Pancreas (tissue), 10 donors: ENCODE data around the gene TTC39B. TPM values are rescaled to one million over a fixed set of nuclear protein-coding genes. Genes with fewer than 3 reads are reported as not detected.

Experiments
- ATAC-seq, 4 donors: fragments of 200-7000 bp; cut with Tn5 transposase; one replicate each; pipeline versions ENCODE4 v1.8.0 to v1.9.1; 2020; ENCODE audit warnings: mild to moderate bottlenecking in 4 of 4, moderate library complexity in 4 of 4
- DNase-seq, 6 donors: peaks; one replicate each; pipeline ENCODE4 v3.0.0-alpha.2; 2020
- FAIRE-seq: peaks from 2 replicates; lab custom pipeline; 2012; peaks lifted over from hg19 to GRCh38; lab: Jason Lieb, UNC
- H3K27ac ChIP-seq, 4 donors: fragments of 200-600 bp; sonication (generic); 1 replicate in 3 of 4; 2 replicates in 1 of 4; pipeline versions ENCODE4 v1.5.0 to v1.8.0; 2020
- H3K27me3 ChIP-seq, 4 donors: fragments of 200-600 bp; one replicate each; pipeline ENCODE4 v1.8.0; 2021
- H3K36me3 ChIP-seq, 3 donors: fragments of 200-600 bp; sonication (generic) in 1 of 3; one replicate each; pipeline versions ENCODE4 v1.5.0 to v1.8.0; 2020 to 2021
- H3K4me1 ChIP-seq, 3 donors: fragments of 200-600 bp; one replicate each; pipeline ENCODE4 v1.8.0; 2021
- H3K4me3 ChIP-seq, 4 donors: fragments of 200-600 bp; sonication (generic) in 2 of 4; one replicate each; pipeline versions ENCODE4 v1.5.0 to v1.8.0; 2020 to 2021
- H3K9me3 ChIP-seq, 4 donors: fragments of 200-600 bp; one replicate each; pipeline ENCODE4 v1.8.0; 2021
- CTCF ChIP-seq, 4 donors: fragments of 200-600 bp; sonication (generic) in 3 of 4; IDR thresholded peaks; one replicate each; pipeline versions ENCODE4 v1.5.0 to v1.8.0; 2021; ENCODE audit warnings: antibody characterized with exemption in 4 of 4
- WGBS, 2 donors: extraction: QIAGEN DNeasy Blood & Tissue Kit; methylation state at CpG; one replicate each; pipeline ENCODE4 v1.1.7; 2013; 5-methylcytosine and 5-hydroxymethylcytosine counted together
- intact Hi-C, 3 donors: fragments of 100-400 bp; cut with DNase I; formaldehyde crosslinking; loops; one replicate each; pipeline versions ENCODE4 v1.11.1 to v1.14.2; 2022
- polyA plus RNA-seq, 2 donors: library from polyadenylated mRNA; stranded (reverse); fragments of 200-250 nt; gene quantifications; one replicate each; pipeline ENCODE4 v1.2.3, GENCODE V29; 2013
- total RNA-seq, 6 donors: library from RNA; stranded (reverse); fragmentation: NEBNext Ultra II Directional in 4 of 6; extraction: Animal tissue kit (Norgen Biotek cat#: 25700) in 4 of 6; gene quantifications; one replicate each; pipeline versions ENCODE4 v1.2.1 to v1.2.4, GENCODE V29; 2021 to 2023
- donor health status: healthy with polysubstance abuse.
- donor health status: DM: no; HTN: no; CAD: no; lungs with moderate emphysema.
- donor health status: DM: no; HTN: no; CAD: no.
- donor health status: control.
- donor health status: control.
- donor health status: Bipolar disorder and iron deficiency.
- donor health status: DM: yes; HTN: yes; CAD: no.
- donor health status: DM: no; HTN: no; CAD: no.
- donor health status: DM: no; HTN: no; CAD: no.
- donor health status: DM: yes; HTN: yes; CAD: no.

Gene TTC39B
- total and polyA plus RNA-seq, 8 donors: 1.5 to 12.1 (median 5.1) TPM

- 88 to 95% methylated on average over 4 of the region's 4 CpGs for WGBS, 2 donors
- Histone ChIP-seq H3K27me3 (no peaks in the 10 kb centered on the region), H3K36me3 (no peaks in the 10 kb centered on the region), H3K4me1 (no peaks in the 10 kb centered on the region), H3K27ac (no peak overlapping the region), H3K4me3 (no peak overlapping the region), H3K9me3 (no peaks in the 10 kb centered on the region)
- intact Hi-C loops: no loop called here
- no peak for TF ChIP-seq CTCF (IDR thresholded peaks at IDR 0.05)
- ATAC-seq: no peak
- FAIRE-seq: no peak
- no peak for DNase-seq
These were observed 50.6 kb downstream of the TTC39B start for GRCh38 chr9:15256426-15256825.

- DNase-seq (no peak), FAIRE-seq (no peak), ATAC-seq (no peak)
- Histone ChIP-seq H3K27me3 (no peaks in the 10 kb centered on the region), H3K4me3 (no peak overlapping the region), H3K4me1 (no peaks in the 10 kb centered on the region), H3K36me3 (no peaks in the 10 kb centered on the region), H3K9me3 (no peaks in the 10 kb centered on the region), H3K27ac (no peak overlapping the region)
- intact Hi-C loops: no loop called here
- no peak for TF ChIP-seq CTCF (IDR thresholded peaks at IDR 0.05)
- 82 to 86% methylated on average over 1 of the region's 1 CpG for WGBS, 2 donors
These were observed 53.2 kb downstream of the TTC39B start for GRCh38 chr9:15253786-15254185.

- H3K4me3 ChIP-seq: no peak overlapping the region
- intact Hi-C loops: no loop called here
- no peaks in the 10 kb centered on the region for H3K36me3 ChIP-seq
- no peak for DNase-seq
- H3K27me3 ChIP-seq: no peaks in the 10 kb centered on the region
- FAIRE-seq: no peak
- 83 to 87% methylated on average over 1 of the region's 1 CpG for WGBS, 2 donors
- no peak for TF ChIP-seq CTCF (IDR thresholded peaks at IDR 0.05)
- no peak overlapping the region for H3K27ac ChIP-seq
- no peaks in the 10 kb centered on the region for H3K9me3 ChIP-seq
- no peak for ATAC-seq
- H3K4me1 ChIP-seq: no peaks in the 10 kb centered on the region
These were observed 53.8 kb downstream of the TTC39B start for GRCh38 chr9:15253197-15253596.

- H3K4me1 ChIP-seq: no peaks in the 10 kb centered on the region
- TF ChIP-seq CTCF (IDR thresholded peaks at IDR 0.05): no peak
- H3K36me3 ChIP-seq: no peaks in the 10 kb centered on the region
- FAIRE-seq (no peak), DNase-seq (no peak), ATAC-seq (no peak)
- H3K4me3 ChIP-seq: no peak overlapping the region
- H3K27ac ChIP-seq: no peak overlapping the region
- no peaks in the 10 kb centered on the region for H3K27me3 ChIP-seq
- WGBS, 2 donors: 78% methylated on average over 3 of the region's 3 CpGs
- H3K9me3 ChIP-seq: no peaks in the 10 kb centered on the region
- intact Hi-C loops: no loop called here
These were observed 57.0 kb downstream of the TTC39B start for GRCh38 chr9:15249981-15250380.

GRCh38 chr9:15249042-15249818, 57.8 kb downstream of the TTC39B start:
- H3K9me3 ChIP-seq: no peaks in the 10 kb centered on the region
- no peak for DNase-seq
- no peaks in the 10 kb centered on the region for H3K4me1 ChIP-seq
- intact Hi-C loops: no loop called here
- 78 to 84% methylated on average over 7 of the region's 7 CpGs for WGBS, 2 donors
- TF ChIP-seq CTCF (IDR thresholded peaks at IDR 0.05): no peak
- no peak overlapping the region for H3K4me3 ChIP-seq
- no peak for FAIRE-seq
- no peak overlapping the region for H3K27ac ChIP-seq
- no peak for ATAC-seq
- H3K36me3 ChIP-seq: no peaks in the 10 kb centered on the region
- no peaks in the 10 kb centered on the region for H3K27me3 ChIP-seq
